Adrenal gland (tissue), 12 donors: Measurements from ENCODE around the gene CDX2. TPM values are rescaled to one million over a fixed set of nuclear protein-coding genes. Genes with fewer than 3 reads are reported as not detected.

Experiments
- DNase-seq, 7 donors: peaks; one replicate each; pipeline ENCODE4 v3.0.0-alpha.2; 2019 to 2020
- H3K27ac ChIP-seq, 5 donors: fragments of 200-600 bp; sonication (generic) in 4 of 5; 1 replicate in 3 of 5; 2 replicates in 2 of 5; pipeline versions ENCODE4 v1.5.1 to v1.8.0; 2016 to 2020; ENCODE audit warnings: mild to moderate bottlenecking in 1 of 5
- H3K27me3 ChIP-seq: fragments of 200-600 bp; 2 replicates; pipeline ENCODE4 v1.8.0; 2021
- H3K36me3 ChIP-seq, 2 donors: fragments of 200-600 bp; replicated peaks in 1 of 2; 1 replicate in 1 of 2; 2 replicates in 1 of 2; pipeline versions ENCODE4 v1.5.1 to v1.8.0; 2018 to 2022
- H3K4me1 ChIP-seq, 2 donors: fragments of 200-600 bp; replicated peaks in 1 of 2; 1 replicate in 1 of 2; 2 replicates in 1 of 2; pipeline versions ENCODE4 v1.5.1 to v1.8.0; 2018 to 2021
- H3K4me3 ChIP-seq, 4 donors: fragments of 200-600 bp; sonication (generic) in 3 of 4; one replicate each; pipeline ENCODE4 v1.5.1; 2016 to 2018
- H3K9me3 ChIP-seq, 3 donors: fragments of 200-600 bp; sonication (generic) in 1 of 3; replicated peaks in 1 of 3; 1 replicate in 2 of 3; 2 replicates in 1 of 3; pipeline versions ENCODE4 v1.5.1 to v1.8.0; 2016 to 2021
- POLR2A ChIP-seq, 2 donors: fragments of 450-650 bp; IDR thresholded peaks; one replicate each; pipeline ENCODE4 v1.6.1; 2017; ENCODE audit warnings: antibody characterized with exemption in 2 of 2, mild to moderate bottlenecking in 2 of 2, moderate library complexity in 1 of 2
- WGBS, 4 donors: extraction: QIAGEN DNeasy Blood & Tissue Kit in 2 of 4; methylation state at CpG; one replicate each; pipeline versions ENCODE4 v1.1.5 to v1.1.7; 2013 to 2017; 5-methylcytosine and 5-hydroxymethylcytosine counted together
- intact Hi-C, 2 donors: fragments of 100-400 bp; cut with DNase I; formaldehyde crosslinking; loops; one replicate each; pipeline versions ENCODE4 v1.14.1 to v1.15.0; 2022 to 2023
- polyA plus RNA-seq, 3 donors: library from polyadenylated mRNA; stranded (reverse); fragments of 200-250 nt in 2 of 3; fragments of 350-450 nt in 1 of 3; fragmentation: Illumina TruSeq in 1 of 3; extraction: RNeasy Lipid Tissue Mini Kit (QIAGEN cat#74804) in 1 of 3; gene quantifications; one replicate each; pipeline ENCODE4 v1.2.3, GENCODE V29; 2013 to 2014
- total RNA-seq, 9 donors: library from RNA; depleted of rRNA in 4 of 9; stranded (reverse); fragments of >200 nt in 4 of 9; fragments of 120-200 nt in 1 of 9; fragmentation: NEBNext Ultra II Directional in 1 of 9; extraction: Animal tissue kit (Norgen Biotek cat#: 25700) in 1 of 9; gene quantifications; one replicate each; pipeline versions ENCODE4 v1.1.0 to v1.2.4, GENCODE V29; 2013 to 2023
- TF ChIP-seq, protein P1 (sequence below), 6 experiments: fragments of 450-650 bp in 4 of 6; fragments of 200-600 bp in 2 of 6; sonication (generic) in 1 of 6; IDR thresholded peaks; 1 replicate in 5 of 6; 2 replicates in 1 of 6; pipeline versions ENCODE4 v1.5.1 to v1.8.0; 2016 to 2021; ENCODE audit warnings: antibody characterized with exemption in 6 of 6, mild to moderate bottlenecking in 2 of 6, moderate library complexity in 1 of 6
- donor health status: healthy with polysubstance abuse.
- donor health status: Bipolar disorder and iron deficiency.
- donor health status: DM: yes; HTN: yes; CAD: no.
- donor health status: DM: no; HTN: no; CAD: no.
- donor health status: DM: no; HTN: no; CAD: no.
- donor health status: DM: yes; HTN: yes; CAD: no.

Gene CDX2
- total and polyA plus RNA-seq, 12 donors = 0.08 to 0.14 TPM; not detected in 10

GRCh38 chr13:27922883-27923612, 46.1 kb downstream of the CDX2 start:
- Histone ChIP-seq H3K36me3 (no peaks in the 10 kb centered on the region), H3K27me3 (peaks cover 98% of the 10 kb centered on the region), H3K9me3 (no peaks in the 10 kb centered on the region), H3K4me3 (no peak overlapping the region), H3K4me1 (peaks cover 13 to 25% of the 10 kb centered on the region in 2 donors), H3K27ac (no peak overlapping the region)
- intact Hi-C loops = no loop called here
- DNase-seq = no peak
- TF ChIP-seq, protein P1, sequence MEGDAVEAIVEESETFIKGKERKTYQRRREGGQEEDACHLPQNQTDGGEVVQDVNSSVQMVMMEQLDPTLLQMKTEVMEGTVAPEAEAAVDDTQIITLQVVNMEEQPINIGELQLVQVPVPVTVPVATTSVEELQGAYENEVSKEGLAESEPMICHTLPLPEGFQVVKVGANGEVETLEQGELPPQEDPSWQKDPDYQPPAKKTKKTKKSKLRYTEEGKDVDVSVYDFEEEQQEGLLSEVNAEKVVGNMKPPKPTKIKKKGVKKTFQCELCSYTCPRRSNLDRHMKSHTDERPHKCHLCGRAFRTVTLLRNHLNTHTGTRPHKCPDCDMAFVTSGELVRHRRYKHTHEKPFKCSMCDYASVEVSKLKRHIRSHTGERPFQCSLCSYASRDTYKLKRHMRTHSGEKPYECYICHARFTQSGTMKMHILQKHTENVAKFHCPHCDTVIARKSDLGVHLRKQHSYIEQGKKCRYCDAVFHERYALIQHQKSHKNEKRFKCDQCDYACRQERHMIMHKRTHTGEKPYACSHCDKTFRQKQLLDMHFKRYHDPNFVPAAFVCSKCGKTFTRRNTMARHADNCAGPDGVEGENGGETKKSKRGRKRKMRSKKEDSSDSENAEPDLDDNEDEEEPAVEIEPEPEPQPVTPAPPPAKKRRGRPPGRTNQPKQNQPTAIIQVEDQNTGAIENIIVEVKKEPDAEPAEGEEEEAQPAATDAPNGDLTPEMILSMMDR (IDR thresholded peaks at IDR 0.05) = no peak
- no peak for TF ChIP-seq POLR2A (IDR thresholded peaks at IDR 0.05)
- 6 to 11% (median 8%) methylated on average over 17 to 24 of the region's 24 CpGs for WGBS, 4 donors

- Histone ChIP-seq H3K4me1 (peaks cover 13 to 25% of the 10 kb centered on the region in 2 donors), H3K36me3 (no peaks in the 10 kb centered on the region), H3K27ac (no peak overlapping the region), H3K4me3 (no peak overlapping the region), H3K27me3 (peaks cover 98% of the 10 kb centered on the region), H3K9me3 (no peaks in the 10 kb centered on the region)
- no peak for DNase-seq
- TF ChIP-seq, protein P1 (IDR thresholded peaks at IDR 0.05) = no peak
- 14 to 22% (median 17%) methylated on average over 24 to 39 of the region's 39 CpGs for WGBS, 4 donors
- intact Hi-C loops = no loop called here
Observed at GRCh38 chr13:27921961-27922882, 46.9 kb downstream of the CDX2 start.

GRCh38 chr13:27921421-27921960, 47.6 kb downstream of the CDX2 start:
- 7 to 20% (median 15%) methylated on average over 15 to 41 of the region's 41 CpGs for WGBS, 4 donors
- no peak for DNase-seq
- intact Hi-C loops = no loop called here
- Histone ChIP-seq H3K27ac (no peak overlapping the region), H3K9me3 (no peaks in the 10 kb centered on the region), H3K36me3 (no peaks in the 10 kb centered on the region), H3K4me1 (peaks cover 13 to 25% of the 10 kb centered on the region in 2 donors), H3K27me3 (peaks cover 98% of the 10 kb centered on the region), H3K4me3 (peak overlapping the region in 1 of 4 donors; percentile 49)
- TF ChIP-seq, protein P1 (IDR thresholded peaks at IDR 0.05) = no peak
- no peak for TF ChIP-seq POLR2A (IDR thresholded peaks at IDR 0.05)
